Panc1 (cell line): ENCODE results near the gene FCN2.

ENCODE experiments used
- POLR2AphosphoS5 ChIP-seq: IDR thresholded peaks from 2 replicates; pipeline ENCODE4 v1.6.1; 2012; ENCODE audit warnings: mild to moderate bottlenecking, low read depth, low read length, moderate library complexity
- SIN3A ChIP-seq: IDR thresholded peaks from 2 replicates; pipeline ENCODE4 v1.6.1; 2012; ENCODE audit warnings: low read depth, mild to moderate bottlenecking, low read length, moderate library complexity, borderline replicate concordance; ENCODE audit not compliant: insufficient read depth
- TCF7L2 ChIP-seq: IDR thresholded peaks from 2 replicates; pipeline ENCODE4 v1.6.1; 2011; ENCODE audit warnings: mild to moderate bottlenecking, low read depth, low read length, inconsistent platforms
- TF ChIP-seq, protein P1 (sequence below): fragments of 450-650 bp; IDR thresholded peaks from 2 replicates; pipeline ENCODE4 v1.5.1; 2017; ENCODE audit warnings: mild to moderate bottlenecking
- TF ChIP-seq, protein P2 (sequence below), 2 experiments: IDR thresholded peaks; 2 replicates each; pipeline ENCODE4 v1.6.1; 2011 to 2012; ENCODE audit warnings: low read depth in 2 of 2, control low read depth in 1 of 2, low read length in 1 of 2, mild to moderate bottlenecking in 1 of 2, moderate library complexity in 1 of 2; ENCODE audit not compliant: insufficient read depth in 1 of 2

DNA sequence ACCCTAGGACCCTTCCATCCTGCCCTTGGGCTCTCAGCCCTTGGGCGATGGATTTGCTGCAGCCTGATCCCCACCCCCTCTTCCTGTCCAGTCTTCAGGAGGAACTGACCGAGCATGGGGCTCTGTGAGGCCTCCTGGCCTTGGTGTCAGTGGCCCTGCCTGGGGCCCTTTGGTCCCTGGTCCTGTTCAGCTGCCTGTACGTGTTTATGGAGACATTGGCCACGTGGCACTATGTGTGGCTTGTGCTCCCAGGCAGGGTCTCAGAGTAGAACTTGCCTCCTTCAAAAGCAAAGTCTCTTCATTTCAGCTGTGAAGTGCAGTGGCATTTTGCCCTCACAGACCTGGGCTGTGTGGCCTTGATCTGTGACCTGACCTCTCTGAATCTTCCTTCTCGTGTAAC is 11.1 kb downstream of the FCN2 start:
- TF ChIP-seq POLR2AphosphoS5: no peak
- TF ChIP-seq, protein P1, sequence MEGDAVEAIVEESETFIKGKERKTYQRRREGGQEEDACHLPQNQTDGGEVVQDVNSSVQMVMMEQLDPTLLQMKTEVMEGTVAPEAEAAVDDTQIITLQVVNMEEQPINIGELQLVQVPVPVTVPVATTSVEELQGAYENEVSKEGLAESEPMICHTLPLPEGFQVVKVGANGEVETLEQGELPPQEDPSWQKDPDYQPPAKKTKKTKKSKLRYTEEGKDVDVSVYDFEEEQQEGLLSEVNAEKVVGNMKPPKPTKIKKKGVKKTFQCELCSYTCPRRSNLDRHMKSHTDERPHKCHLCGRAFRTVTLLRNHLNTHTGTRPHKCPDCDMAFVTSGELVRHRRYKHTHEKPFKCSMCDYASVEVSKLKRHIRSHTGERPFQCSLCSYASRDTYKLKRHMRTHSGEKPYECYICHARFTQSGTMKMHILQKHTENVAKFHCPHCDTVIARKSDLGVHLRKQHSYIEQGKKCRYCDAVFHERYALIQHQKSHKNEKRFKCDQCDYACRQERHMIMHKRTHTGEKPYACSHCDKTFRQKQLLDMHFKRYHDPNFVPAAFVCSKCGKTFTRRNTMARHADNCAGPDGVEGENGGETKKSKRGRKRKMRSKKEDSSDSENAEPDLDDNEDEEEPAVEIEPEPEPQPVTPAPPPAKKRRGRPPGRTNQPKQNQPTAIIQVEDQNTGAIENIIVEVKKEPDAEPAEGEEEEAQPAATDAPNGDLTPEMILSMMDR: no peak
- TF ChIP-seq, protein P2, sequence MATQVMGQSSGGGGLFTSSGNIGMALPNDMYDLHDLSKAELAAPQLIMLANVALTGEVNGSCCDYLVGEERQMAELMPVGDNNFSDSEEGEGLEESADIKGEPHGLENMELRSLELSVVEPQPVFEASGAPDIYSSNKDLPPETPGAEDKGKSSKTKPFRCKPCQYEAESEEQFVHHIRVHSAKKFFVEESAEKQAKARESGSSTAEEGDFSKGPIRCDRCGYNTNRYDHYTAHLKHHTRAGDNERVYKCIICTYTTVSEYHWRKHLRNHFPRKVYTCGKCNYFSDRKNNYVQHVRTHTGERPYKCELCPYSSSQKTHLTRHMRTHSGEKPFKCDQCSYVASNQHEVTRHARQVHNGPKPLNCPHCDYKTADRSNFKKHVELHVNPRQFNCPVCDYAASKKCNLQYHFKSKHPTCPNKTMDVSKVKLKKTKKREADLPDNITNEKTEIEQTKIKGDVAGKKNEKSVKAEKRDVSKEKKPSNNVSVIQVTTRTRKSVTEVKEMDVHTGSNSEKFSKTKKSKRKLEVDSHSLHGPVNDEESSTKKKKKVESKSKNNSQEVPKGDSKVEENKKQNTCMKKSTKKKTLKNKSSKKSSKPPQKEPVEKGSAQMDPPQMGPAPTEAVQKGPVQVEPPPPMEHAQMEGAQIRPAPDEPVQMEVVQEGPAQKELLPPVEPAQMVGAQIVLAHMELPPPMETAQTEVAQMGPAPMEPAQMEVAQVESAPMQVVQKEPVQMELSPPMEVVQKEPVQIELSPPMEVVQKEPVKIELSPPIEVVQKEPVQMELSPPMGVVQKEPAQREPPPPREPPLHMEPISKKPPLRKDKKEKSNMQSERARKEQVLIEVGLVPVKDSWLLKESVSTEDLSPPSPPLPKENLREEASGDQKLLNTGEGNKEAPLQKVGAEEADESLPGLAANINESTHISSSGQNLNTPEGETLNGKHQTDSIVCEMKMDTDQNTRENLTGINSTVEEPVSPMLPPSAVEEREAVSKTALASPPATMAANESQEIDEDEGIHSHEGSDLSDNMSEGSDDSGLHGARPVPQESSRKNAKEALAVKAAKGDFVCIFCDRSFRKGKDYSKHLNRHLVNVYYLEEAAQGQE (IDR thresholded peaks at IDR 0.05; ENCODE audit: insufficient read depth in 1 of 2, low read depth in 2 of 2, low read length in 1 of 2): no peak
- no peak for TF ChIP-seq TCF7L2
- no peak for TF ChIP-seq SIN3A
